ENCODE data around the gene ETS1. TPM values are rescaled to one million over a fixed set of nuclear protein-coding genes. Genes with fewer than 3 reads are reported as not detected.
A peak's percentile ranks its signal among the peaks of the same experiment; 100 is the strongest.
"Not testable (repeated sequence)": the region's sequence is repeated elsewhere in the genome, so short reads cannot be mapped to it uniquely, and the experiment has no call there.

ETS1 gene
- total RNA-seq, 1 donor from 2014 or later = 14.2 TPM

DNA sequence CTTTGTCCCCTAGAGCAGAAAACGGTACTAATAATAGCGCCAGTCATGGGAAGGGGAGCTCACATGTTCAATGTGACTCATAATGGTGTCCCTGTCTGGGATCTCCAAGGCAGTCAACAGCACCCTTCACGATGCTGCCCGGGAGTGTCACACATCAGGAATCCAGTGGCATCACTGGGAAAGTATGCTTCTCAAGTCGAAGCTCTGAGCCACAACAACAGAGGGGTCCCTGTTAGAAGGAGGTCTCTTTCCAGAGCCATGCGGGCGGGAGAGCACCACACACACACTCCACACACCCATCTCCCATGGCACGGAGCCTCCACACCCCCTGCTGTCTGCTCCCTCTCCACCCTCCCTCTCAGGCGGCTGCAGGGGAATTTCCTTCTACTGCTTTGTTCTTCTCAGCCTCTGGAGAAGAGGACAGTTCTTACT lies 119.7 kb downstream of the ETS1 start:
- peak; percentile 98 for DNase-seq (ENCODE audit: low read depth)

GRCh38 chr11:128467041-128467440 lies 120.3 kb downstream of the ETS1 start:
- DNase-seq (ENCODE audit: low read depth) = no peak

DNA sequence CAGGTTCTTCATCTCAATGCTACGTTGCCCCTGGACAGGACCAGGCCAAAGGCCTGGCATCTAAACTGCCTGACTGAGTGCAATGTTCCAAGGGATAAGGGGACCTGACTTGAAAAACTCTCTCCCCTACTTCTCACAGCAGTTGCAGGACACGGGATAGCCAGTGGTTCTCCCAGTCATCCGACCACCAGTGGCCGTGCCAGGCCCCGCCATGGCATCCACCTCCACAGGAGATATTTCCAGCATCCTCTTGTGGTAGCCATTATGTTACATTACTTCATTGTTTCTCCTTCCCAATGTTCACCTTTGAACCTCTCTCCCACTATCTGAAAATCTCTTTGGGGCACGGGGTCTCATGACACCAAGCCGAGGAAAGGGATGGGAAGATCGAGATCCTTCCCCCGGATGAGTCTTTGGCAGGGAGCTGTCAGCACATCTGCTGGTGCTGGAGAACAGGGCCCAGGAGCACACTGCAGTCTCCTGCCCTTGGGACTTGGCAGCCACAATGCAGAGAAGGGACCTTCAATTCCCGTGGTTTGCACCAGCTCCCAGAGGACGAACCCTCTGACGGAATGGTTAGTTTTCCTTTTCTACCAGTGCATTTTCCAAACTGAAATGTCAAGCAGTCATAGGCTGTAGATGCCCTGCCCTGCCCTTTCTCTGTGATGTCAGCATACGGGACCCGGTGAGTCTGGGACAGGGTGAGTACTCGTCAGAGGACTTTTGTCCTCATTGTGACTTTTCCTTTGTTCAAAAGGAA lies 121.2 kb downstream of the ETS1 start:
- DNase-seq (ENCODE audit: low read depth) = no peak

DNA sequence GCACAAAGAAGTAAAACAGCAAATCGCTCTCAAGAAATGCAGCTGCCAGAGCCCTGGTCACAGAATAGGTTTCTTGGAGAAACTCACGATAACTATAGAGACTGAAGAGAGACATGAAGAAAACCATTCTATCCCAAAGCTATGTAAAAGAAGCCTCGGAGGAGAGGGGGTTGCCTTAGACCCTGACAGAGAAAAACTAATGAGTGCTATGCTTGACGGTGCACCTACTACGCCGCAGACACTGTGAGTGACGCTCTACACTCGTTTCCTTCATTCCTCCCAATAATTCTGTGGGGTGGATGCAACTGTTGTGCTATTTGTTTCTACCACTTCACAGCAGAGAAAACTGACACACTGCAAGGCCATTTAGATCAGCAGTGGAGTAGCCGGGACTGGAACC lies 121.8 kb downstream of the ETS1 start:
- no peak for DNase-seq (ENCODE audit: low read depth)

GRCh38 chr11:128464878-128465450 lies 122.4 kb downstream of the ETS1 start:
- DNase-seq (ENCODE audit: low read depth) = no peak

- DNase-seq (ENCODE audit: low read depth) = no peak
These were observed 123.4 kb downstream of the ETS1 start for GRCh38 chr11:128463979-128464378.

GRCh38 chr11:128463371-128463829 lies 124.0 kb downstream of the ETS1 start:
- DNase-seq (ENCODE audit: low read depth) = peak; percentile 81

GRCh38 chr11:128462922-128463321 lies 124.4 kb downstream of the ETS1 start:
- no peak for DNase-seq (ENCODE audit: low read depth)

DNA sequence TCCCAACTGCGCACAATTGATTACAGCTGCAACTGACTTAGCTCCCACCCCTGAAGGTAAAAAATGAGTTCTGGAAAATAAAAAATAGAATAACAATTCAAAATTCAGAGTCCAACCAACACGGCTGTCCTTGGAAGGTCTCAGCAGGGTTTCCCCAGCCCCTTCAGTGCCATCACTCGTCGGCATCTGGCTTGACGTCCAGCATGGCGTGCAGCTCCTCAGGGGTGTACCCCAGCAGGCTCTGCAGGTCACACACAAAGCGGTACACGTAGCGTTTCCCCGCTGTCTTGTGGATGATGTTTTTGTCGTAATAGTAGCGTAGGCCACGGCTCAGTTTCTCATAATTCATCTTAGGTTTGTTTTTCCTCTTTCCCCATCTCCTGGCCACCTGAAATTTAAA lies 125.2 kb downstream of the ETS1 start:
- no peak for DNase-seq (ENCODE audit: low read depth)

GRCh38 chr11:128458321-128458720 lies 129.0 kb downstream of the ETS1 start:
- no peak for DNase-seq (ENCODE audit: low read depth)

GRCh38 chr11:128457874-128458273 lies 129.5 kb downstream of the ETS1 start:
- DNase-seq (ENCODE audit: low read depth) = no peak

GRCh38 chr11:128456566-128457268 lies 130.6 kb downstream of the ETS1 start:
- no peak for DNase-seq (ENCODE audit: low read depth)

GRCh38 chr11:128455766-128456165 lies 131.6 kb downstream of the ETS1 start:
- DNase-seq (ENCODE audit: low read depth) = no peak

GRCh38 chr11:128453444-128454336 lies 133.7 kb downstream of the ETS1 start:
- DNase-seq (ENCODE audit: low read depth) = peak; percentile 73

DNA sequence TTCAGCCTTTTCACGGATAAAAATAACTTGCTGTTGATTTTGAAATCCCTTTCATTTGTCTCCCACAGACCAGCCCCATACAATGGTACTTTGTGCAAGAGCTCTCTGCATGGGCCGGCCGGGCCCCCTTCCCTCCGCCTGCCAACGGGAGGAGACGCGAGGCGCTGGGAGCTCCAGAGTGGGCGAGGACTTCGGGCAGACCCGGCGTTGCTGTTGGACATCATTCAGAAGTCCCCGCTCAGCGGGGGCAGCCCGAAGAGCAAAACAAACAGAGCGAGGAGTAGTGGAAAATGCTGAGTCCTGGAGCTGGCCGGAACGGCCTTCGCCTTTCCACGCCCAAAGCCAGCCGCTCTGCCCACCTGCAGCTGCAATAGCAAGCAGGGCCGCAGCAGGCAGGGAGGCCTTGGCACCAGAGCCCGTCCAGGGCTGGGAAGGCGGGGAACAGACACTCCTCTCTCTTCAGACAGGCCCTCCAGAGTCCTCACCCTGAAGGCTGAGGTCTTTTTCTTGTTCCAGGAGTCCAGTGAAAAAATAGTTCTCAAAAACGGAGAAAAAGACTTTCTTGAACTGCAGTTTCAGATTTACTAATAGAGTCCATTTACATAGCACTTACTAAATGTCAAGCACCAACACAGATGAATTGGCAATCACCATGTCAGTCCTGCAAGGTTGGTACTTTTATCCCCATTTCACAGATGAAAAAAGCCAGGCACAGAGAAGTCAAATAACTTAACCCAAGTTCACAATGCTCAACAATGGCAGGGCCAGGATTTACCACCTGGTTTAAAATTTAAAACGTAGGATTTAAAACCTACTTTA lies 135.5 kb downstream of the ETS1 start:
- DNase-seq (ENCODE audit: low read depth) = no peak

DNA sequence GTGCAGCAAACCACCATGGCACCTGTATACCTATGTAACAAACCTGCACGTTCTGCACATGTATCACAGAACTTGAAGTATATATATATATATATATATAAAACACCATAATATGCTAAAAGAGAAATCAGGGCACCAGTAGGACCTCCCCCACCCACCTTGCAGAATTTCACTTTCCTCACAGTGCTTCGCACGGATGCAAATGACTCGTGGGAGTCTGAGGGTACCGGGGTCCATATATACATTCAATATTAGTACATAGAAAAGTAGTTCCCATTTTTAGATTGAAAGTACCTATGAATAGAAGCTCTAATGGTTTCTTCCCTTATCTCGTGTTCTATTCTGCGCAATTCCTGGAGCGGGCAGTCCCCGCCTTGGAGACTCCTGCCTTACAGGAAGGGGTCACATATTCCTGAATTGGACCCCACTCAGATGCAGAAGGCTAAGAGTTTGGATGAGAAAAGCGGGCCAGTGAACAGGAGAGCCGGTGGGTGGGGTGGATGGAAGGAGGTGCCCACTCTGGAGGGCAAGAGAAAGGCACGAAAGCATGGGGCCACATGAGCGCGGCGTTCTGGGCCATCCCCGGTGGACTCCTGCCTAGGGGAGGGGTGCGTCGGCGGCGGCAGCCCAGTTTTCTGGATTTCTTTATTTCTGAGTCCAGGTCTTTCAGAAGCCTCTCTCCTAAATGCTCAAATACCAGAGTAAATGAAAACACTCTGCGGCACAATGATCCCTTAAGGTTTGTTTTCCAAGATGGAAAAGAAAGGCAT lies 136.3 kb downstream of the ETS1 start:
- no peak for DNase-seq (ENCODE audit: low read depth)

DNA sequence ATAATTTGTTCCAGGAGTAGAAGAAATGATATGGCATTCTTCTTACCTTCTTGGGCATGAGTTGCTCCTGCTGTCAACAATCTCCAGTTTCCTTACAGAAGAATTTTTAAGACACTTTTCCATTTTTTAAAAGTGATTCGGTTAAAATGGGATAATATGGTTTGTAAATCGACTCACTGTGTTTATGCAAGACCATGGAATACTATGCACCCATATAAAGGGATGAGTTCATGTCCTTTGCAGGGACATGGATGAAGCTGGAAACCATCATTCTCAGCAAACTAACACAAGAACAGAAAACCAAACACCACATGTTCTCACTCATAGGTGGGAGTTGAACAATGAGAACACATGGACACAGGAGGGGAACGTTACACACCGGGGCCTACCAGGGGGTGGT lies 136.9 kb downstream of the ETS1 start:
- not testable (repeated sequence) for DNase-seq (ENCODE audit: low read depth)

GRCh38 chr11:128448981-128449713 lies 138.2 kb downstream of the ETS1 start:
- DNase-seq (ENCODE audit: low read depth) = no peak
